Stimulated activated CD8-positive, alpha-beta memory T cell treated with anti-CD3 and anti-CD28 coated beads, Interleukin-4, amount 100 ng/mL, for 24 hours (primary cell): ENCODE data around the gene MTFMT.

Source experiments
- DNase-seq: peaks from one replicate; pipeline ENCODE4 v3.0.0-alpha.2; 2020; ENCODE audit warnings: low read depth

MTFMT gene

GRCh38 chr15:64987136-64987535 is 42.3 kb downstream of the MTFMT start:
- DNase-seq: no peak

GRCh38 chr15:64985366-64986033 is 43.9 kb downstream of the MTFMT start:
- DNase-seq: no peak

- no peak for DNase-seq
Measured at GRCh38 chr15:64982472-64982871, 47.0 kb downstream of the MTFMT start.

GRCh38 chr15:64981812-64982431 is 47.5 kb downstream of the MTFMT start:
- DNase-seq: no peak

GRCh38 chr15:64979252-64979710 is 50.2 kb downstream of the MTFMT start:
- no peak for DNase-seq

GRCh38 chr15:64975390-64975789 is 54.0 kb downstream of the MTFMT start:
- no peak for DNase-seq

- DNase-seq: no peak
Measured at GRCh38 chr15:64970698-64971097, 58.7 kb downstream of the MTFMT start.

- no peak for DNase-seq
Measured at GRCh38 chr15:64969401-64969800, 60.0 kb downstream of the MTFMT start.

- DNase-seq: no peak
Measured at GRCh38 chr15:64961013-64961412, 68.4 kb downstream of the MTFMT start.

- DNase-seq: no peak
Measured at GRCh38 chr15:64960153-64960552, 69.3 kb downstream of the MTFMT start.

GRCh38 chr15:64959128-64959527 is 70.3 kb downstream of the MTFMT start:
- DNase-seq: no peak

- no peak for DNase-seq
Measured at GRCh38 chr15:64954395-64954794, 75.0 kb downstream of the MTFMT start.

- DNase-seq: no peak
Measured at GRCh38 chr15:64951777-64952418, 77.5 kb downstream of the MTFMT start.
